GM21447 (cell line): ENCODE results near the gene TMED4.
"Not testable (repeated sequence)": the region's sequence is repeated elsewhere in the genome, so short reads cannot be mapped to it uniquely, and the experiment has no call there.

Source experiments
- ATAC-seq: cut with Tn5 transposase; IDR thresholded peaks from one replicate; pipeline ENCODE4 v1.9.1; 2021; ENCODE audit not compliant: unreplicated experiment

The TMED4 gene

DNA sequence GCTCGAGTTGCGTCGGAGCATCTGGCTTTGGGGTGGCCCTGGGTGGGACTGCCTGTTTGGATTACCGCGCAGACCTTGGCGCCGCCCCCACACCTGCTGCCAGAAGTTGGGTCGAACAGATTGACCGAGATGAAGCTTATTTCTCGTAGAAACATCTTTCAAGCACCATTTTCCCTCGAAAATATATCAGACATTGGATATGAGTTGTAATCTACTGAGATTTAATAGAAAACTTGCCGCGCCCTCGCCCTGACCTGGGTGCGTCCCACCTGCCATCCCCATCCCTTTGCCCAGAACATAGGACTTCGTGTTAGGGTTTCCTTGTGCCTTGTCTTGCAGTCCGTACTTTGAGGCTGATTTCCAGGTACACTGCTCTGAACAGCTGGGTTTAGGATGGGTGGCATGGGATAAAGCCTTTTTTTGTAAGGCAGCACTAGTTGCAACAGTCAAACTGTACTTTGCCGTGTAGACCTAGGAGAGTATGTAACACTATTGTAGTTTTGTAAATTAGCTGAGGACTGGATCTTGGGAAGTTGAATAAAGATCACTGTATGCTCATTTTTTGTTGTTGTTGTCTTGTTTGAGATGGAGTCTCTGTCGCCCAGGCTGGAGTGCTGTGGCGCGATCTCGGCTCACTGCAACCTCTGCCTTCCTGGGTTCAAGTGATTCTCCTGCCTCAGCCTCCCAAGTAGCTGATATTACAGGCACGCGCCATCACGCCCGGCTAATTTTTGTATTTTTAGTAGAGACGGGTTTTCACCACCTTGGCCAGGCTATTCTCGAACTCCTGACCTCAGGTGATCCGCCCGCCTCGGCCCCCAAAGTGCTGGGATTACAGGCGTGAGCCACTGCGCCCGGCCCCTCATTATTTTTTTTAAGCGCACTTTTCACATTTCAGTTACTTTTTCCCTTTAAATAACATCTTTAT, 25.4 kb upstream of the TMED4 start:
- no peak for ATAC-seq

DNA sequence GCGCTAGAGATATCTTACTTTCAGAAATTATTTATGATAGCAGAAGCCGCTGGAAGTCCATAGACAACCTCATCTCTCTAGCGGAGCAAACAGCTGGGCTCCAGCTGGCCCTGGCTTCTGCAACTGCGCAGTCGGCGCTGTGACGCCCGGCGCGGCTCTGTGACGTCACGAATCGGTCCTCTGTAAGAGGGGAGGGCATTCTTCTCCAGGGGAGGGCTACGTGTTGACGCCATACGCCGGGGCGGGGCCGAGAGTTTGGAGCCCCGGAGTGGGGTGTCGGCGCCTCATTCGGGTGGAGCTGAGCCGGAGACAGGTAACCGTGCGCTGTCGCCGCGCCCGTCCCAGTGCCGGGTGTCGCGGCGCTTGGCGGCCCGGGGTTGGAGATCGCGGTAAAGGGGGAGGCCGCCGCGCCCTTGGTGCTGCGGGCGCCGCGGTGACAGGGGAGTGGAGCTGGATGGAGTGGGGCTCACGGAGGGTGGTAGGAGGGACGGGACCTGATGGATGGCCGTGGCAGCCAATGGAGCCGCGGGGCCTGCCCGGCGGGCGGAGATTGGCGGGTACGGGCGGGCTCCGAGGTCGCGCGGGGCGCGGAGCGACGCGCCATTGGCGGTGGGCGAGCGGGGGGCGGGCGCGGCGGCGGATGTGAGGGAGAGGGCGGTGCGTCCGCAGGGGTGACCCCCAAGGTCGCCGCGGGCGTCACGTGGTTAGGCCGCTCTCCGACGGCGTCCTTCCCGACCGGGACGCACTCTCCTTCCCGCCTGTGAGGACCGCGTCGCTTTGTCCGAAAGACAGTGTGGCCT, 24.5 kb upstream of the TMED4 start, which contains the start of gene OGDH:
TSS of gene OGDH (plus strand) at position 287 of the 800 bp plus-strand sequence. CDS start 17,717 bp downstream, outside the sequence.
- peak; percentile 91 for ATAC-seq

- no peak for ATAC-seq
These were observed 22.9 kb upstream of the TMED4 start for GRCh38 chr7:44604941-44605340.

GRCh38 chr7:44603193-44603592, 21.2 kb upstream of the TMED4 start:
- no peak for ATAC-seq

GRCh38 chr7:44602576-44602910, 20.5 kb upstream of the TMED4 start:
- ATAC-seq = no peak

DNA sequence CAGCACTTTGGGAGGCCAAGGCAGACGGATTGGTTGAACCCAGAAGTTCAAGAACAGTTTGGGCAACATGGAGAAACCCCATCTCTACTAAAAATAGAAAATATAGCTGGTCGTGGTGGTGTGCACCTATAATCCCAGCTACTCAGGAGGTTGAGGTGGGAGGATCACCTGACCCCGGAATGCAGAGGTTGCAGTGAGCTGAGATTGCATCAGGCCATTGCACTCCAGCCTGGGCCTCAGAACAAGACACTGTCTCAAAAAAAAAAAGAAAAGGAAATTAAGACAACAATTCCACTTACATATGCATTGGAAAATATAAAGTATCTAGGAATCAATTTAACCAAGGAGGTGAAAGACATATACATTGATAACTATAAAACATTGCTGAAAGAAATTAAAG, 17.2 kb upstream of the TMED4 start:
- no peak for ATAC-seq

DNA sequence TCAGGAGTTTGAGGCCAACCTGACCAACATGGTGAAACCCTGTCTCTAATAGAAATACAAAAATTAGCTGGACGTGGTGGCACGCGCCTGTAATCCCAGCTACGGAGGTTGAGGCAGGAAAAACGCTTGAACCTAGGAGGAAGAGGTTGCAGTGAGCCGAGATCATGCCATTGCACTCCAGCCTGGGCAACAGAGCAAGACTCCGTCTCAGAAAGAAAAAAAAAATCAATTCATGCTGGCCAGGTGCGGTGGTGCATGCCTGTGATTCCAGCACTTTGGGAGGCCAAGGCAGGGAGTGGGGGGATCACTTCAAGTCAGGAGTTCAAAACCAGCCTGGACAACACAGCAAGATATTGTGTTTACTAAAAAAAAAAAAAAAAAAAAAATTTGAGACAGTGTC, 15.2 kb upstream of the TMED4 start:
- ATAC-seq = not testable (repeated sequence)

GRCh38 chr7:44595934-44596635, 14.1 kb upstream of the TMED4 start:
- no peak for ATAC-seq

GRCh38 chr7:44590910-44591309, 8.9 kb upstream of the TMED4 start:
- no peak for ATAC-seq

DNA sequence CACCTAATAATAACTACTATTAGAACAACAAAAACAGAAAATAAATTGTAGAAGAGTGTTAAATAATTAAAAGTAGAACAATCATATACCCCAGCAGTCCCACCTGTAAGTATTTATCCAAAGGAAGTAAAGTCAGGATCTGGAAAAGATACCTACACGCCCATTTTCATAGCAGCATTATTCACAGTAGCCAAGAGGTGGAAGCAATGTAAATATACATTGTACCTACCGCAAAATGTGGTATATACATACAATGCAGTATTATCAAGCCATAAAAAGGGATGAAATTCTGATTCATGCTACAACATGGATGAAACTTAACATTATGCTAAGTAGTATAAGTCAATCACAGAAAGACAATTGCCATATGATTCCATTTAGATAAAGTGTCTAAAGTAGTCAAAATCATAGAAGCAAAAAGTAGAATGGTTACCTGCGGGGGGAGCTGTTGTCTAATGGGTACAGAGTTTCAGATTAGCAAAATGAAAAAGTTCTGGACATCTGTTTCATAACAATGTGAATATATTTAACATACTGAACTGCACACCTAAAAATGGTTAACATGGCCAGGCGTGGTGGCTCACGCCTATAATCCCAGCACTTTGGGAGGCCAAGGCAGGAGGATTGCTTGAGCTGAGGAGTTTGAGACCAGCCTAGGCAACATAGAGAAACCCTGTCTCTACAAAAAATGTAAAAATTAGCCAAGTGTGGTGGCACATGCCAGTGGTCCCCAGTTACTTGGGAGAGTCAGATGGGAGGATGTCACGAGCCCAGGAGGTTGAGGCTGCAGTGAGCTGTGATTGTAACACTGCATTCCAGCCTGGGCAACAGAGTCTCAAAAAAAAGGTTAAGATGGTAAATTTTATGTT, 6.0 kb upstream of the TMED4 start:
- peak; percentile 77 for ATAC-seq

DNA sequence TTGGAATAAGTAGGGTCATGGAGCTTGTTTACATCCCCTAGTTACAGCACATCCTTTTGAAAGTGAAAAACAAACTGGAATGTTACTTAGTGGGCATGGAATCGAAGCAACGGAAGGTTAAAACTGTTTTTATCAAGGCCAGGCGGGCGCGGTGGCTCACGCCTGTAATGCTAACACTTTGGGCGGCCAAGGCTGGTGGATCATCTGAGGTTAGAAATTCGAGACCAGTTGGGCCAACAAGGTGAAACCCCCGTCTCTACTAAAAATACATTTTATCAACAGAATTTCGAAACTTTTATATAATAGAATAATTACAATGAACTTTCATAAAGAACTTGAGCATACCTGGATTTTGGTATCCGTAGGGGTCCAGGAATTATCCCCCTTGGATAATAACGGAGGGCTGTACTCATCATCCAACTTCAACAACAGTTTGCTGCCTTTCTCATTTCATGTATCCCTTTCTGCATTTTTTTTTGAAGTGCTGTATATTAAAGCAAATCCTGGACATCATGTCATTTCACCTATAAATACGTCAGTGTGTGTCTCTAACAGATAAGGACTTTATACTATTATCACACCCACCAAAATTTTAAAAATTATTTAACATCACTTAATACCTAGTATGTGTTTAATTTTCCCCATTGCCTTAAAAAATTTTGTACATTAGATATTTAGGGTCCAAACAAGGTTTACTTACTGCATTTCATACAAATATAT, 1.3 kb upstream of the TMED4 start:
- no peak for ATAC-seq

DNA sequence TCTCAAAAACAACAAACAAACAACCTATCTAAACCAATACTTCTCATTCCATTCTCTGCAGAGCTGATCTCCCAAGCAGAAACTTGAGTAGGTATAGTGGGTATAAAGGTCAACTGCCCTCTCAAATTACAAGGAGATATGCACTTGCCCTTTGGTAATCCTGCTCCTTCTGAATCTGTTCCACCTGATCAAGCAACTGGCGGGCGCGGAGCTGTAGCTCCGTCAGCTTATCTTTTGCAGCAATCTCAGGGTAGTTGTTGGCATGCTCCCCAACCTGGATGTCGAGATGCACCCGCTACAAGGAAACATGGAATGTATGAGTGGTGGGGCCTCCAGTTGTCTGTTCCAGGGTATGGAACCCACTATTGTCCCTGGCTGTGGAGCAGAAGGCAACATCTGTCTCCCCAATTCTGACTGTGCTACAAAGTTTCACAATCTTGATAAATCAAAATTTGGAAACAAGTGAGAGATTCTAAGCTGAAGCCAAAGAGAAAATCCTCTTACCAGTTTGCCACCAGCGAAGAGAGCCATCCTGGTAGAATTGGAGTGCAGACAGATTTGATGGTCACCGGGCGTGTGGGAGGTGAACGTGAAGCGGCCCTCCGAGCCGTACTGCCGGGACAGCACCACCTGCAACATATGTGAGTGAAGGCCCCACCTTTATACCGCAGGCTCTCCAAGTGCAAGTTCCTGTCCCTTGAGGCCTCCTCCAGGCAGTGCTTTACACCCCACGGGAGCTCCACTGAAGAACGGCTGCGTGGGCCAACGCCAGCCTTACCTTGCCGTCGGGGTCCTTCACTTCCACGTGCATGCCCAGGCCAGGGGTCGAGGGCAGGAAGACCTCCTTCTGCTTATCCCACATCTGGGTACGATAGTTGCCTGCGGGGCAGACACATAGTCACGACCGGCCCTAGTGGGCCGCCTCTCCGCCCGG, 819 bp downstream of the TMED4 start:
- ATAC-seq = peak; percentile 41

DNA sequence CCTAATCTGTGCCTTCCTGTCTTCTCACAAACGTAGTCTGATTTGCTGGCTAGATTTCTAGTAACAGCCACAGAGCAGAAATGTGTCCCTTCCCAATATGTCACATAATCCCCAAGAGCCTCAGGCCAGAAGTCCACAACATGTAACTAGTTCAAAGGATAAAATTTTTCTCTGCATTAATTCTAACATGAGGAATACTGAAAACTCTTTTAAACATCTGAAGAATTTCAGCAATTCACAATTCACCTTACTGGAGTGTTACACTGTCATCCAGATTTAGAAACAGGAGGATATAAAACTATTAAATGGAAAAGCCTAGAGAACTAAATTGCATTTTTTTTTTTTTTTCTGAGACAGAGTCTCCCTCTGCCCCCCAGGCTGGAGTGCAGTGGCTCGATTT, 5.8 kb downstream of the TMED4 start:
- ATAC-seq = no peak

- no peak for ATAC-seq
These were observed 7.0 kb downstream of the TMED4 start for GRCh38 chr7:44575054-44575453.

DNA sequence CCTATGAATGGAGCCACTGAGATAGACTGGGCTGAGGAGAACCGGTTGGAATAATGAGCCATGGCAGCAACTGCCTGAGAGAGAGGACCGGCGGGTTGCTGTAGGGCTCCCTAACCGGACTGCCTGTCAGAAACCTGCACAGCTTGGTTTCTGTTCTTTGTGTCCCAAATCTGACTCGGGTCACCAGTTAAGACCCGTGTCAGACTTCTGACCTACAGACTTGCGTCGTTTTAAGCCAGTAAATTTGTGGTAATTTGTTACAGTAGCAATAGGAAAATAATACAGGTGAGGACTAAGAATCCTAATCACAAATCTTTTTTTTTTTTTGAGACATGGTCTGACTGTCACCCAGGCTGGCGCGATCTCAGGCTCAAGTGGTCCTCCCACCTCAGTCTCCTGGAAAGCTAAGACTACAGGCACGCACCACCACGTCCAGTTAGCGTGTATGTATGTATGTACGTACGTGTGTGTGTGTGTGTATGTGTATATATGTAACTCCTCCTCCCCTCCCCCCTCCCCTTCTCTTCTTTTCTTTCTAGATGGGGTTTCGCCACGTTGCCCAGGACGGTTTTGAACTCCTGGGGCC, 7.7 kb downstream of the TMED4 start:
- no peak for ATAC-seq

GRCh38 chr7:44573464-44574286, 8.4 kb downstream of the TMED4 start, which contains the start of gene DDX56:
Gene DDX56 (minus strand): TSS chr7:44573908. CDS start chr7:44573895, 13 bp downstream.
- ATAC-seq = peak; percentile 96

DNA sequence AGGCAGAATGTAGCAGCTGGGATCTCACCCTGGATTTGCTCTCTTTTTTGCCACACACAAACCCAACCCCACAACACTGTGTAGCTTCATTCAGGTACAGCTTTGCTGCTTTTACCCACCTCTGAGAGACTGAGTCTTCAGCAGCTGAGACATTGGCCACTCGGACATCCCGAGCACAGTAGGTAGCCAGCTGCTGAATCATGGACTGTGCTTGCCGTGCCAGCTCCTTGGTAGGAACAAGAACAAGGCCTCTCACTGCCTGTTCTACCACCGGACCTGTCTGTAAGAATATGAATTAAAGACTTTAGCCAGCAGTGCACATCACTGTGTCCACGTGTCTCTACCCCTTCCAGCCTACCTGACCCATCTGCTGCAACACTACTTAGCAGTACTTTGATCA, 9.3 kb downstream of the TMED4 start:
- no peak for ATAC-seq
